HL-60 (cell line): Measurements from ENCODE around the gene AGR3.

ENCODE experiments used
- GABPA ChIP-seq: IDR thresholded peaks from 2 replicates; pipeline ENCODE4 v1.6.1; 2012; ENCODE audit warnings: low read depth
- POLR2AphosphoS5 ChIP-seq: IDR thresholded peaks from 2 replicates; pipeline ENCODE4 v1.6.1; 2012; ENCODE audit warnings: low read depth
- TF ChIP-seq, protein P1 (sequence below): IDR thresholded peaks from one replicate; pipeline ENCODE4 v1.5.1; 2011; ENCODE audit warnings: low read length, control low read depth, inconsistent platforms; ENCODE audit not compliant: insufficient read depth
- TF ChIP-seq, protein P2 (sequence below): IDR thresholded peaks from 2 replicates; pipeline ENCODE4 v1.6.1; 2012; ENCODE audit warnings: low read depth; ENCODE audit not compliant: insufficient replicate concordance

DNA sequence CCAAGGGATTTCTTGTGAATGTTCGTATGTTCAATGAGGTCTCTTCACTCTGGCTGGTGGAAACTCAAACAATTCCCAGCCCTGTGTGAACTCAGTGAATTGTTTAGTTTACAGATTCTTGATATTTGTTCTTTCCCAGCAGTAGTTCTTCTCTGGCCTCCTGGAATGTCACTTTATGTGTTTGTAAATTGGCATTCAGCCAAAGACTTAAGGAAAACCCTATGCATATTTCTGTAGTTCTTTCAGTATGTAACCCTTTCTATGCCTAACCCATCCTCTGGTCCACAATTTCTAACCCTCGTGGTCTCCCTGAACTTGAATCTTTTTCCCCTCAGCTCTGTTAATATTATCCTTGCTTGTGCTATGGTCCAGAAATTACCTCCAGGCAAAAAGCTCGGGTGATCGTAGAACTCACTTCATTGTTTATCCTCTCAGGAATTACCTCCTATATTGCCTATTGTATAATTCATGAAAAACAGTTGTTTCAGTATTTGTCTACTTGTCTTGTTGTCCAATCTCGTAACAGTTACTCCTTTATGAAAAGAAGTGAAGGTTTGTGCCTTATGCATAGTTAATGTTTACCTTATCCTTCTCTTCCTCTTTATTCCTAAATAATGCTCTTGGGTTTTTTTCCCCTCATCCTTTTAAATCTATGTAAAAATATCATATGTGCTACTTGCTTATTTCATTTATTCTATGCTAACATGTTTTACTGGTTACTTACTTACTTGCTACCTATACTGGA is 23.7 kb upstream of the AGR3 start:
- TF ChIP-seq, protein P1, sequence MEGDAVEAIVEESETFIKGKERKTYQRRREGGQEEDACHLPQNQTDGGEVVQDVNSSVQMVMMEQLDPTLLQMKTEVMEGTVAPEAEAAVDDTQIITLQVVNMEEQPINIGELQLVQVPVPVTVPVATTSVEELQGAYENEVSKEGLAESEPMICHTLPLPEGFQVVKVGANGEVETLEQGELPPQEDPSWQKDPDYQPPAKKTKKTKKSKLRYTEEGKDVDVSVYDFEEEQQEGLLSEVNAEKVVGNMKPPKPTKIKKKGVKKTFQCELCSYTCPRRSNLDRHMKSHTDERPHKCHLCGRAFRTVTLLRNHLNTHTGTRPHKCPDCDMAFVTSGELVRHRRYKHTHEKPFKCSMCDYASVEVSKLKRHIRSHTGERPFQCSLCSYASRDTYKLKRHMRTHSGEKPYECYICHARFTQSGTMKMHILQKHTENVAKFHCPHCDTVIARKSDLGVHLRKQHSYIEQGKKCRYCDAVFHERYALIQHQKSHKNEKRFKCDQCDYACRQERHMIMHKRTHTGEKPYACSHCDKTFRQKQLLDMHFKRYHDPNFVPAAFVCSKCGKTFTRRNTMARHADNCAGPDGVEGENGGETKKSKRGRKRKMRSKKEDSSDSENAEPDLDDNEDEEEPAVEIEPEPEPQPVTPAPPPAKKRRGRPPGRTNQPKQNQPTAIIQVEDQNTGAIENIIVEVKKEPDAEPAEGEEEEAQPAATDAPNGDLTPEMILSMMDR = no peak
- TF ChIP-seq, protein P2, sequence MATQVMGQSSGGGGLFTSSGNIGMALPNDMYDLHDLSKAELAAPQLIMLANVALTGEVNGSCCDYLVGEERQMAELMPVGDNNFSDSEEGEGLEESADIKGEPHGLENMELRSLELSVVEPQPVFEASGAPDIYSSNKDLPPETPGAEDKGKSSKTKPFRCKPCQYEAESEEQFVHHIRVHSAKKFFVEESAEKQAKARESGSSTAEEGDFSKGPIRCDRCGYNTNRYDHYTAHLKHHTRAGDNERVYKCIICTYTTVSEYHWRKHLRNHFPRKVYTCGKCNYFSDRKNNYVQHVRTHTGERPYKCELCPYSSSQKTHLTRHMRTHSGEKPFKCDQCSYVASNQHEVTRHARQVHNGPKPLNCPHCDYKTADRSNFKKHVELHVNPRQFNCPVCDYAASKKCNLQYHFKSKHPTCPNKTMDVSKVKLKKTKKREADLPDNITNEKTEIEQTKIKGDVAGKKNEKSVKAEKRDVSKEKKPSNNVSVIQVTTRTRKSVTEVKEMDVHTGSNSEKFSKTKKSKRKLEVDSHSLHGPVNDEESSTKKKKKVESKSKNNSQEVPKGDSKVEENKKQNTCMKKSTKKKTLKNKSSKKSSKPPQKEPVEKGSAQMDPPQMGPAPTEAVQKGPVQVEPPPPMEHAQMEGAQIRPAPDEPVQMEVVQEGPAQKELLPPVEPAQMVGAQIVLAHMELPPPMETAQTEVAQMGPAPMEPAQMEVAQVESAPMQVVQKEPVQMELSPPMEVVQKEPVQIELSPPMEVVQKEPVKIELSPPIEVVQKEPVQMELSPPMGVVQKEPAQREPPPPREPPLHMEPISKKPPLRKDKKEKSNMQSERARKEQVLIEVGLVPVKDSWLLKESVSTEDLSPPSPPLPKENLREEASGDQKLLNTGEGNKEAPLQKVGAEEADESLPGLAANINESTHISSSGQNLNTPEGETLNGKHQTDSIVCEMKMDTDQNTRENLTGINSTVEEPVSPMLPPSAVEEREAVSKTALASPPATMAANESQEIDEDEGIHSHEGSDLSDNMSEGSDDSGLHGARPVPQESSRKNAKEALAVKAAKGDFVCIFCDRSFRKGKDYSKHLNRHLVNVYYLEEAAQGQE = no peak
- TF ChIP-seq POLR2AphosphoS5 (no peak), GABPA (no peak)
